Measurements from ENCODE around the gene VCL.

VCL gene

GRCh38 chr10:74075906-74076305 is 78.0 kb downstream of the VCL start:
- Histone ChIP-seq H3K36me3 (ENCODE audit: low read length) (no peaks in the 10 kb centered on the region), H3F3A (ENCODE audit: insufficient read depth) (0 out of 2 replicates have a peak, but pooled peaks cover 7% of the 10 kb centered on the region), H3K9me3 (ENCODE audit: insufficient read depth, low read length) (no peaks in the 10 kb centered on the region), H2AFZ (ENCODE audit: low read depth, low read length, severe bottlenecking) (peak overlapping the region; percentile 7), H3K9ac (ENCODE audit: low read length) (peak overlapping the region; percentile 27), H3K27me3 (ENCODE audit: low read length) (no peaks in the 10 kb centered on the region), H3K79me2 (ENCODE audit: insufficient read depth, low read length) (no peaks in the 10 kb centered on the region), H3K4me3 (ENCODE audit: insufficient read depth, low read length, poor library complexity, severe bottlenecking) (peak overlapping the region; percentile 19), H3K4me2 (ENCODE audit: low read depth, low read length, poor library complexity, severe bottlenecking) (peak overlapping the region; percentile 51), H3K27ac (ENCODE audit: low read depth, low read length) (peak overlapping the region; percentile 65), H3K9me2 (replicated peaks; ENCODE audit: insufficient read depth, low read length) (no peaks in the 10 kb centered on the region), H4K20me1 (ENCODE audit: low read depth, low read length) (no peaks in the 10 kb centered on the region)
- TF ChIP-seq EZH2phosphoT487 (conservative IDR thresholded peaks at IDR 0.05; ENCODE audit: low read length) (no peak), CTCF (IDR thresholded peaks at IDR 0.05; ENCODE audit: insufficient read depth, low read length, poor library complexity, severe bottlenecking) (no peak)

- Histone ChIP-seq H4K20me1 (ENCODE audit: low read depth, low read length) (no peaks in the 10 kb centered on the region), H3K9me2 (replicated peaks; ENCODE audit: insufficient read depth, low read length) (no peaks in the 10 kb centered on the region), H3K36me3 (ENCODE audit: low read length) (no peaks in the 10 kb centered on the region), H3K27ac (ENCODE audit: low read depth, low read length) (peak overlapping the region; percentile 65; the same call in 1 of the 2 replicates), H3K4me3 (ENCODE audit: insufficient read depth, low read length, poor library complexity, severe bottlenecking) (no peak overlapping the region), H3F3A (ENCODE audit: insufficient read depth) (0 out of 2 replicates have a peak, but pooled peaks cover 7% of the 10 kb centered on the region), H3K79me2 (ENCODE audit: insufficient read depth, low read length) (no peaks in the 10 kb centered on the region), H3K9me3 (ENCODE audit: insufficient read depth, low read length) (no peaks in the 10 kb centered on the region), H3K9ac (ENCODE audit: low read length) (0 out of 2 replicates have a peak overlapping the region, but pooled peaks have one; percentile 27), H2AFZ (ENCODE audit: low read depth, low read length, severe bottlenecking) (no peak overlapping the region), H3K27me3 (ENCODE audit: low read length) (no peaks in the 10 kb centered on the region), H3K4me2 (ENCODE audit: low read depth, low read length, poor library complexity, severe bottlenecking) (peak overlapping the region; percentile 51)
- TF ChIP-seq CTCF (IDR thresholded peaks at IDR 0.05; ENCODE audit: insufficient read depth, low read length, poor library complexity, severe bottlenecking) (no peak), EZH2phosphoT487 (conservative IDR thresholded peaks at IDR 0.05; ENCODE audit: low read length) (no peak)
Observed at GRCh38 chr10:74076961-74077360, 79.0 kb downstream of the VCL start.

- no peak overlapping the region for H3K27ac ChIP-seq (ENCODE audit: low read depth, low read length)
- H2AFZ ChIP-seq (ENCODE audit: low read depth, low read length, severe bottlenecking) = no peak overlapping the region
- no peaks in the 10 kb centered on the region for H3K36me3 ChIP-seq (ENCODE audit: low read length)
- H3F3A ChIP-seq (ENCODE audit: insufficient read depth) = 0 out of 2 replicates have a peak, but pooled peaks cover 7% of the 10 kb centered on the region
- H3K4me3 ChIP-seq (ENCODE audit: insufficient read depth, low read length, poor library complexity, severe bottlenecking) = no peak overlapping the region
- H3K4me2 ChIP-seq (ENCODE audit: low read depth, low read length, poor library complexity, severe bottlenecking) = peak overlapping the region; percentile 51
- TF ChIP-seq CTCF (IDR thresholded peaks at IDR 0.05; ENCODE audit: insufficient read depth, low read length, poor library complexity, severe bottlenecking) (no peak), EZH2phosphoT487 (conservative IDR thresholded peaks at IDR 0.05; ENCODE audit: low read length) (no peak)
- no peaks in the 10 kb centered on the region for H4K20me1 ChIP-seq (ENCODE audit: low read depth, low read length)
- no peaks in the 10 kb centered on the region for H3K9me3 ChIP-seq (ENCODE audit: insufficient read depth, low read length)
- H3K9me2 ChIP-seq (replicated peaks; ENCODE audit: insufficient read depth, low read length) = no peaks in the 10 kb centered on the region
- no peak overlapping the region for H3K9ac ChIP-seq (ENCODE audit: low read length)
- no peaks in the 10 kb centered on the region for H3K79me2 ChIP-seq (ENCODE audit: insufficient read depth, low read length)
- no peaks in the 10 kb centered on the region for H3K27me3 ChIP-seq (ENCODE audit: low read length)
Observed at GRCh38 chr10:74077416-74077815, 79.5 kb downstream of the VCL start.
